Esophagus (tissue), 2 donors: ENCODE data around the gene EMILIN3. TPM values are rescaled to one million over a fixed set of nuclear protein-coding genes. Genes with fewer than 3 reads are reported as not detected.

Source experiments
- H3K27ac ChIP-seq, 2 donors: one replicate each; pipeline ENCODE4 v1.5.1; 2013; ENCODE audit warnings: low read depth in 2 of 2, mild to moderate bottlenecking in 2 of 2, inconsistent platforms in 1 of 2, low read length in 1 of 2, moderate library complexity in 1 of 2
- H3K27me3 ChIP-seq, 2 donors: one replicate each; pipeline ENCODE4 v1.6.1; 2013; ENCODE audit warnings: low read length in 2 of 2, control low read depth in 1 of 2, mild to moderate bottlenecking in 1 of 2; ENCODE audit not compliant: insufficient read depth in 2 of 2, control insufficient read depth in 1 of 2
- H3K36me3 ChIP-seq, 2 donors: one replicate each; pipeline ENCODE4 v1.6.1; 2013; ENCODE audit warnings: low read length in 1 of 2; ENCODE audit not compliant: control insufficient read depth in 2 of 2, insufficient read depth in 2 of 2
- H3K4me1 ChIP-seq, 2 donors: one replicate each; pipeline ENCODE4 v1.6.1; 2013; ENCODE audit warnings: low read length in 1 of 2; ENCODE audit not compliant: control insufficient read depth in 2 of 2, insufficient read depth in 2 of 2
- H3K4me3 ChIP-seq, 2 donors: one replicate each; pipeline ENCODE4 v1.5.1; 2013; ENCODE audit warnings: low read length in 2 of 2, mild to moderate bottlenecking in 2 of 2, low read depth in 1 of 2, moderate library complexity in 1 of 2
- H3K9me3 ChIP-seq, 2 donors: one replicate each; pipeline ENCODE4 v1.6.1; 2013; ENCODE audit warnings: mild to moderate bottlenecking in 2 of 2, low read depth in 1 of 2, low read length in 1 of 2, moderate library complexity in 1 of 2; ENCODE audit not compliant: control insufficient read depth in 2 of 2, insufficient read depth in 1 of 2
- WGBS, 2 donors: extraction: QIAGEN DNeasy Blood & Tissue Kit; methylation state at CpG; one replicate each; pipeline ENCODE4 v1.1.7; 2013; 5-methylcytosine and 5-hydroxymethylcytosine counted together
- polyA plus RNA-seq, 2 donors: library from polyadenylated mRNA; stranded (reverse); fragments of 200-250 nt; gene quantifications; one replicate each; pipeline ENCODE4 v1.2.3, GENCODE V29; 2013
- donor health status: healthy with polysubstance abuse.
- donor health status: Bipolar disorder and iron deficiency.

Gene EMILIN3
- polyA plus RNA-seq, 2 donors: 0.27 to 0.43 TPM

GRCh38 chr20:41406353-41406752, 39.7 kb upstream of the EMILIN3 start:
- Histone ChIP-seq H3K27ac (no peak overlapping the region), H3K36me3 (peaks cover 7 to 29% of the 10 kb centered on the region in 2 donors), H3K4me1 (peaks cover 0 to 3% of the 10 kb centered on the region in 2 donors), H3K4me3 (no peak overlapping the region), H3K9me3 (no peaks in the 10 kb centered on the region), H3K27me3 (no peaks in the 10 kb centered on the region)
- 75 to 80% methylated on average over 10 of the region's 10 CpGs for WGBS, 2 donors

- Histone ChIP-seq H3K9me3 (no peaks in the 10 kb centered on the region), H3K36me3 (peaks cover 7 to 26% of the 10 kb centered on the region in 2 donors), H3K27me3 (no peaks in the 10 kb centered on the region), H3K4me1 (peaks cover 0 to 3% of the 10 kb centered on the region in 2 donors), H3K4me3 (no peak overlapping the region), H3K27ac (no peak overlapping the region)
- WGBS, 2 donors: 89 to 92% methylated on average over 3 of the region's 3 CpGs
Measured at GRCh38 chr20:41405436-41405835, 38.8 kb upstream of the EMILIN3 start.

- Histone ChIP-seq H3K27me3 (no peaks in the 10 kb centered on the region), H3K27ac (no peak overlapping the region), H3K4me3 (no peak overlapping the region), H3K9me3 (no peaks in the 10 kb centered on the region), H3K4me1 (peaks cover 0 to 6% of the 10 kb centered on the region in 2 donors), H3K36me3 (peaks cover 7 to 19% of the 10 kb centered on the region in 2 donors)
- WGBS, 2 donors: 90 to 92% methylated on average over 12 of the region's 12 CpGs
Measured at GRCh38 chr20:41403604-41404003, 37.0 kb upstream of the EMILIN3 start.

- Histone ChIP-seq H3K4me1 (peaks cover 0 to 15% of the 10 kb centered on the region in 2 donors), H3K27me3 (no peaks in the 10 kb centered on the region), H3K4me3 (no peak overlapping the region), H3K9me3 (no peaks in the 10 kb centered on the region), H3K36me3 (no peaks in the 10 kb centered on the region), H3K27ac (peak overlapping the region; percentile 38 to 39)
- WGBS, 2 donors: 59 to 64% methylated on average over 2 of the region's 2 CpGs
Measured at GRCh38 chr20:41398408-41398807, 31.8 kb upstream of the EMILIN3 start.

GRCh38 chr20:41395667-41396664, 29.3 kb upstream of the EMILIN3 start:
- no peak overlapping the region for H3K27ac ChIP-seq

GRCh38 chr20:41394931-41395666, 28.5 kb upstream of the EMILIN3 start:
- H3K4me3 ChIP-seq: no peak overlapping the region
- H3K27ac ChIP-seq: no peak overlapping the region
- no peaks in the 10 kb centered on the region for H3K9me3 ChIP-seq
- no peaks in the 10 kb centered on the region for H3K36me3 ChIP-seq
- peaks cover 0 to 25% of the 10 kb centered on the region in 2 donors for H3K4me1 ChIP-seq
- WGBS, 2 donors: 70 to 79% methylated on average over 9 of the region's 9 CpGs
- H3K27me3 ChIP-seq: no peaks in the 10 kb centered on the region

More at GRCh38 chr20:41395667-41396664, 29.3 kb upstream of the EMILIN3 start:
- Histone ChIP-seq H3K4me3 (no peak overlapping the region), H3K9me3 (no peaks in the 10 kb centered on the region), H3K4me1 (peaks cover 0 to 27% of the 10 kb centered on the region in 2 donors), H3K36me3 (no peaks in the 10 kb centered on the region), H3K27me3 (no peaks in the 10 kb centered on the region)
- 69 to 70% methylated on average over 18 of the region's 18 CpGs for WGBS, 2 donors

GRCh38 chr20:41394081-41394480, 27.5 kb upstream of the EMILIN3 start:
- peaks cover 0 to 24% of the 10 kb centered on the region in 2 donors for H3K4me1 ChIP-seq
- H3K36me3 ChIP-seq: no peaks in the 10 kb centered on the region
- H3K27me3 ChIP-seq: no peaks in the 10 kb centered on the region
- no peaks in the 10 kb centered on the region for H3K9me3 ChIP-seq
- WGBS, 2 donors: 68 to 85% methylated on average over 2 of the region's 2 CpGs
- no peak overlapping the region for H3K4me3 ChIP-seq
- no peak overlapping the region for H3K27ac ChIP-seq

GRCh38 chr20:41393705-41394066, 27.1 kb upstream of the EMILIN3 start:
- Histone ChIP-seq H3K9me3 (no peaks in the 10 kb centered on the region), H3K27me3 (no peaks in the 10 kb centered on the region), H3K4me1 (peaks cover 0 to 24% of the 10 kb centered on the region in 2 donors), H3K4me3 (no peak overlapping the region), H3K36me3 (no peaks in the 10 kb centered on the region), H3K27ac (peak overlapping the region in 1 of 2 donors; percentile 6)
- WGBS, 2 donors: 47 to 53% methylated on average over 3 of the region's 3 CpGs

- 52 to 55% methylated on average over 12 of the region's 12 CpGs for WGBS, 2 donors
- H3K9me3 ChIP-seq: no peaks in the 10 kb centered on the region
- peaks cover 0 to 21% of the 10 kb centered on the region in 2 donors for H3K4me1 ChIP-seq
- H3K36me3 ChIP-seq: no peaks in the 10 kb centered on the region
- no peak overlapping the region for H3K4me3 ChIP-seq
- H3K27me3 ChIP-seq: no peaks in the 10 kb centered on the region
- peak overlapping the region in 1 of 2 donors; percentile 52 for H3K27ac ChIP-seq
Measured at GRCh38 chr20:41392871-41393704, 26.5 kb upstream of the EMILIN3 start.
